Limb (tissue), 2 donors: ENCODE measurements around the gene MOCS2.
"Not testable (repeated sequence)": the region's sequence is repeated elsewhere in the genome, so short reads cannot be mapped to it uniquely, and the experiment has no call there.

Experiments used
- DNase-seq, 2 donors: peaks; one replicate each; pipeline ENCODE4 v3.0.0-alpha.2; 2016; ENCODE audit errors: extremely low spot score in 2 of 2

Gene MOCS2, protein sequence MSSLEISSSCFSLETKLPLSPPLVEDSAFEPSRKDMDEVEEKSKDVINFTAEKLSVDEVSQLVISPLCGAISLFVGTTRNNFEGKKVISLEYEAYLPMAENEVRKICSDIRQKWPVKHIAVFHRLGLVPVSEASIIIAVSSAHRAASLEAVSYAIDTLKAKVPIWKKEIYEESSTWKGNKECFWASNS

DNA sequence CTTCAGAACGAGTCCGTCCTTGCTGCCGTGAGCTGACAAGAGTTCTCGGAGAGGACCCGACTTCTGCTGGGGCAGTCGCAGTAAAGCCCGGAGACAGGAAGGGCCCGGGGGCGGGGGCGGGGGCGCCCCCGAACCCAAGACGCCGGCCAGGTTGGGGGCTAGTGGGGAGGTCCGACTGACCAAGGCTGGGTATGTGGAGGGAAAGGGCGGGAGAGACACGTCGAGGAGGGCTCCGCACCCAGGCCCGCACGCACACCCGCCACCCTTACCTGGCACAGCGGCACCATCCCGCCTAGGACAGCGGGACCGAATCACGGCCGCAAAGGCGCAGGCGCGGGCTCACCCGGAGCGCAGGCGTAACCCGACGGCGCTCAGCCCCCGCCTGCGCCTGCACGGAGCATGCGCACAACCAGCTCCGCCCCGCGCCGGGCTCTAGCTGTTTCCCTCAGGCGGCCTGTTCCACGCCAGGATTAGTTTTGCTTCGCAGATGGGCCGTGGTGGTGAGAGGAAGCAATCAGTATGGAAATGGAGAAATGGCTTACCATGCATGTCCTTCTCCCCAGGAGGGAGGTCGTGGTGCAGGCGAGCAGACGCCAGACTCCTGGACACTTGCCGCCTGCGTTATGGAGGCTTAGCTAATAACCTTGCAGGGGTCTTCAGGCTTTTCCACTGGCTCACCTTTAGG lies at the start of gene MOCS2:
Gene MOCS2, minus strand, starts transcription at position 315 of the 685 bp plus-strand sequence. CDS start 2,583 bp downstream, outside the sequence.
- DNase-seq = peak; percentile 93 to 95

DNA sequence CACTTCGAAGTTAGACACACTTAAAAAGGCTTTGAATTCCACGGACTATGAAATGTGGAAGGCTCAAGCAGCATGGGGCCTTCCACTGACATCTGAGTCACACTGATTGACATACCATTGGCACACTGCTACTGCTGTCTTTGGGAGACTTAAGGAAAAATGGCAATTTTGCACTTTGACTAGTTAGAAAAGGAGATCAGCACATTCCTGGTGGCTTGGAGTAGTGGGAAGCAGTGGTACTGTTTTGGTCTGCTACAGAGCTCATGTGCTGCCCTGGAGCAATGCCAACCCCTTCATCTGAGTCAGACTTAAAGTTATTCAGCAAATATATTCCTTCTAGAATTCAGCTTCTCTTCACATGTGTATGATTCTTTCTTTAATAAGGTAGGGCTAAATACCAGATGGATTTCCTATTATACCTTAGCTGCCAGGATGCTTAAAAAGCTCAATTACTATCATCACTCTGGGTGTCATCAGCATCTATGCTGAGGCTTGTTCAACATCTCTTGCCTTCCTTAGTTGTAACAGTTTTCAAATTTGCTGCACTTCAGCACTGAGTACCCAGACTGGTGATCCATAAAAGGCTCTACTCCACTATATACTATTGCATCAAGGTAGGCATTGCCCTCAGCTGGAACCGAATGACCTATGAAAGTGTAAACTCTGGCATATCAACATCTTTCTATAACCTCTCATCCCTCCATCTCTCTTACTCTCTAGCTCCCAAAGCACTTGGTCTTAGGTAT lies 42.3 kb upstream of the MOCS2 start:
- peak in 1 of 2 donors; percentile 45 for DNase-seq

DNA sequence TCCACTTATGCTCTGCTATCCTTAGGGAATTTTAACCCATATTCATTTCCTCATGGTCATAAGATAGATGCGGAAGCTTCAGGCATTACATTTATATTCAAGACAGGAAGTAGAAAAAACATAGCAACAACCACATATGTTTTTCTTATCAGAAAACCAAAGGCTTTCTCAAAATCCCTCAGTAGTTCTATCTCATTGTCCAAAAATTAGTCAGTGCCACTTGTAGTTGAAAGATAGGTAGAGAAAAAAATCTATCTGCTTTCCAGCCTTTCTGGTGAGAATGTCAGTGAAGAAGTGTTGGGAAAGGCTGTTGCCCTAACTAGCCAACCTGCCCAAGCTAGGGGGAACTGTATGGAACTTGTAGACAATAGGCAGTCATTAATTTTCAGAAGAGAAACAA lies 23.5 kb upstream of the MOCS2 start:
- no peak for DNase-seq

DNA sequence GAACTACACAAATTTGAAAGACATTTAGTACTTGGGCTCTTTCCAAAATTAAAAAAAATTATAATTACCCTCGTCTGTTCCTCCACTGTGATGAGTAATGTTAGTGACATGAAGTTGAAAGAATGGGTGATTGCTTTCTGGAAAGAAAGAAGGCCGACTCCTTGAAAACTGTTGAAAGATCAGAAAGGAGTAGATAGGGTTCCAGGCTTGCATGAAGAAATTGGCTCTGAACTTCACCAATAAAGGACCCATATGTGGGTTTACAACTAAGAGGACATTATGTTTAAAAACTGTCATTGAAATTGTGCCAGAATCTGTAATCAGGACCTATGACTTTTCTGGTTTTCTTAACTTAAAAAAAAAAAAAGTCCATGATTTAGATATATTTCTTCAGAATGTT lies 20.7 kb upstream of the MOCS2 start:
- DNase-seq = no peak

DNA sequence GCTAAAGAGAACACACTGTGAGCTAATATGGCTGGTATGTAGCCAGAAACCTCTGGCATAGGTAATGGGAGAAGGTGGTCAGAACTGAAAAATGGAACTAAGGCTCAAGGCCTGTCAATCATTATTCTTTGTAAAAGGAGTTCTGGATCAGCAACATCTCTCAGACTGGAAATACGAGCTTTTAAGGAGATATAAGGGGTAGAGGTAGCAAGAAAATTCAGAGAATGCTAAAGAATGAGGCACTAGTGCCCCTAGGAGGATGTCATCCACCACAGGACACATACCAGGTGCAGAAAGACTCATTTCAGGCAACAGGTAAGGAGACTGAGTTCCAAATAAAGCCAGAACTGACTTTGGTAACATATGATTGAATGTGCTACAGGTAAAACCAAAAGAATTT lies 18.9 kb upstream of the MOCS2 start:
- no peak for DNase-seq

DNA sequence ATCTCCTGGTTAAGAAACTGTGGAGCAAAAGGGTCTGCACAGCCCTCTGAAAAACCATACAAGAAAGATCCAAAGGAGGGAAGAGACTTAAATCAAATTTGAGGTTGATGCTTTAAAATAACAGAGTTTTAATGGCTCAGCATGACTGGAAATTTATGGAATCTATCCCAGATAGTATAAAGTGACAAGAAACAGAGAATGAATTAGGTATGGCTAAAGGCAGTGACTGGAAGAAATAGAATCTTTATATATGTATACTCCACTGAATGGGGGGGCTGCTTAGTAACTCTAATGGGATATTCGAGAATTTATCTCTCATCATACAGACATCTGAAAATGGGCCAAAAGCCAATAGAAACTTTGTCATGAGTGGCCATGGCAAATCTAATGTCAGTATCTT lies 17.6 kb upstream of the MOCS2 start:
- DNase-seq = no peak

DNA sequence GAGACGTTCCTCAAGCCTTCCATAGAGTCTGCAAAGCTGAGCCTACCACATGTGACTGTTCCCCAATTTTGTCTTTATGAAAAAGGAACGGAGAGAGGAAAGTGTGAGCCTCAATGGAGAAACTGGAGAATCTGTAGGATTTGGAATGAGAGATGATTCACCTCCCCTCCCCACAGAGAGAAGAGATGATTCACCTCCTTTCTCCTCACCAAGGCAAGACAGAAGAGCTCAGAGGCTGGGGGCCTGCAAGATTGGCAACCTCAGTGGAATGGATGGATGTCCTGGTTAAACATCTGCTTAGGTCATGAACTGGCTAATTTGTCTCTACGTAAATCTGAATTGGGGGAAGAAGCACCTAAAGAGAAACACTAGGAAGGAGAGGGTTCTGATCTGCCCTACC lies 17.0 kb upstream of the MOCS2 start:
- DNase-seq = no peak

DNA sequence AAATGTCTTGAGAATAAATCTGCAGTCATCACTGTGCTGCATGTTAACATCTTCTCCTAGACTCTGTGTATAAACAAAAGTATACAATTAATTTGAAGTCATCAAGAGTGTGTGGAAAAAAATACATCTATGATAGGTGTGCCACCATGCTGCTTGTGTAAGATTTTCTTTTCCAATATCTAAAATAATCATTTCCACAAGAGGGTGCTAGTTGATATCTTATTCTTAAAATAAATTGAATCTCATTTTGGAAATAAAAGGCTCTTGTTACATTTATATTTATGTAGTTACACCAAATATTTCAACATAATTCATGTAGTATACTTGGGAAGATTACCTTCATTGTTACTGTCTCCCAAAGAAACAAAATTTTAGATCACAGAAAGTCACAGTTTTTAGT lies 14.1 kb upstream of the MOCS2 start:
- DNase-seq = peak in 1 of 2 donors; percentile 23

DNA sequence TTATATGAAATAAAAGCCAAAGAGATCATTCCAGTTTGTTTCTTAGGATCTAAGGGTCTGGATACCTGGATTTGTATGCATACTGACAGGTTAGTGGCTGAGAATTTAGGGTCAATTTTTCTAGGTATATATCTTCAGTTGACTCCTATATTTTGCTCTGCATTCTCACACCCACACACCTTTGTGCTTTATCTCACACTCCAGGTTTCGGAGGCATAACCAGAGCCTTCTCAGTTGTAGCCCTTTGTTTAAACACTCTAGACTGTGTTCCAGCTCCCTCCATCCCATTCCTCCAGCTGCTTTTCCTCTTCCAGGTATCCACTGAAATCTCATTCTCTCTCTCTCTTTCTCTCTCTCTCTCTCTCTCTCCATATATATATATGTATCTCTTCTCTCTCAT lies 10.6 kb upstream of the MOCS2 start:
- no peak for DNase-seq

DNA sequence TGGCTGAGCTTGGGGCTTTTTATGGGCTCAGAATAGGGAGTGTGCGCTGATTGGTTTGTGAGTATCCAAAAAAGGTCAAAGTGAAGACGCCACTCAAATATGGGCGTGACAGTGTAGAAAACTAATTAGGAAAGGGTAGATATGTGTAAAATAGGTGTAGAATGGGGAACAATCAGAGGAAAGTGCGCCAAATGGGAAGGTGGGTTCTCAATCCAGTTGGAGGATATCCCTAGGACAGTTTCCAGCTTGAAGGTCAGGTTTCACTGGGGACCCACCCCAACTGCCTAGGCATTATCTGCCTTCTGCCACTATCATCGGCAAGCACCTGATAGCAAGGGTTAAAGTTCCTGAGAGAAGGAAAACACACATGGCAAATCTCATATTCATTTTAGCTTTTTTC lies 9.3 kb upstream of the MOCS2 start:
- DNase-seq = no peak

DNA sequence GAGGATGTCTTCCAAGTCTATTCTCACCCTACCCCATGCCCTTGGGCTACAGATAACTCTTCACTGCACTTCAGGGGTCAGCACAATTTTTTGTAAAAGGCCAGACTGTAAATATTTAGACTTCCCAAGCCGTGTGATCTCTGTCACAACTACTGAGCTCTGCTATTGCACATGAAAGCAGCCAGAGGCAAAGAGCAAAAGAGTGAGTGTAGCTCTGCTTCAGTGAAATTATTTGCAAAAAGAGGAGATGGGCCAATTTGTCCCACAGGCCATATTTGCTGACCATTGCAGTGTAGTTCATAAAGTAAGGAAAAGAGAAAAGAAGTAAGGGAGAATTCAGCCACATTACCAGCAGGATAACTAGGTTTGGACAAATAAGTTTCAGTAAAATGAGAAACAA lies 7.0 kb upstream of the MOCS2 start:
- no peak for DNase-seq

DNA sequence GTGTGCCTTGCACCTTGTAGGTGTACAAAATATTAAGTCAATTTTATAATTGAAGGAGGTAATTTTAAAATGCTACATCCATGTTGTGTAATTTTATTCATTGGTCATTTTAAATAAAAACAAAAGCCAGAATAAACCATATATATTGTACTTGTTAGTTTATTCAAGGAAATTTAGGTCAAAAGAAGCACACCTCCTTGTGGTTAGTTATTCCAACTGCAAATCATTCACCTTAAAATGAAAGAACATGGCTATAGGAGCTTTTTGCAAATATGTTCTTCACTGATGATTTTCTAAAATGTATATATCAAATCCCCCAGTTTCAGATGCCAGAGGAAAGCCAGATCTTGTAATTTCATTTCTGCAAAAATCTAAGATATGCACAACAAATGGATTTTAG lies 5.4 kb upstream of the MOCS2 start:
- no peak for DNase-seq

DNA sequence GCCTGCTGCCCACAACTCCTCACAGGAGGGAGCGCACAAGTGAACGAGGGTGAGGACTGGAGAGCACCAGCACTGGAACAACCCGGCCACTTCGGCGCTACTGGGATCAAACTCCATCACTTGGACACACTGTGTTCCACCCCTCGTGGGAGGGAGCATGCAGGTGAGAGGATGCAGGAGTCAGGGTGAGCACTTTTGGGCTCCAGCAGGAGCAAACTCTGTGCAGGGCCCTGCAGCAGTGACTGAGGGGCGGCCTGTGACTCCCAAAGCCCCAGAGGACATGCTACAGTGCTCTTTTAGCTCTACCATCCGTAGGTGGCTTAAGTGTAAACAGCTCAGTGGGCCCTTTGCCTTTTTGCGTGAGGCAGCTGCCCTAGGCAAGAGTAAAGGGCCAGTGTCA lies 4.4 kb upstream of the MOCS2 start:
- no peak for DNase-seq

DNA sequence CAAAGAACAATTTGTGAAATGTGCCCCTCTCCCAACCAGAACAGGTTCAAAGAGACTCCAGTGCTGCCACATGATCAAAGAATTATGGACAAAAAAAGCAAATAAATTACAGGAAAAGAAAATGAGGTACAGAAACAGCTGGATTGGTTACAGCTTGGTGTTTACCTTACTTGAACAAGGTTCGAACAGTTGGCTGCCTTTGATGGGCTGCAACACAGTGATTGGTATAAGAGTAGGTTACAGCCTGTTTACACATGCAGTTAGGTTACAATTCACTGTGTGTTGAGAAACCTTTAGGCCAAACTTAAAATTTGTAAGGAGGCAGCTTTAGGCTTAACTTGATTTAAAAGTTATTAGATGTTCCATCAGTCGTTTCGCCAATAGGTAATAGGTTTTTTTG lies 3.4 kb upstream of the MOCS2 start:
- no peak for DNase-seq

DNA sequence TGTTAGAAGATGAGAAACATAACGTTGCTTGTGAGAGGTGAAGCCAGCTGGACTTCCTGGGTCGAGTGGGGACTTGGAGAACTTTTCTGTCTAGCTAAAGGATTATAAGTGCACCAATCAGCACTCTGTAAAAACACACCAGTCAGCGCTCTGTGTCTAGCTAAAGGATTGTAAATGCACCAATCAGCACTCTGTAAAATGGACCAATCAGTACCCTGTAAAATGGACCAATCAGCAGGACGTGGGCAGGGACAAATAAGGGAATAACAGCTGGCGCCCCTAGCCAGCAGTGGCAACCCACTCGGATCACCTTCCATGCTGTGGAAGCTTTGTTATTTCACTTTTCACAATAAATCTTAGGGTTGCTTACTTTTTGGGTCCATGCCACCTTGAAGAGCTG lies 2.8 kb upstream of the MOCS2 start:
- not testable (repeated sequence) for DNase-seq

DNA sequence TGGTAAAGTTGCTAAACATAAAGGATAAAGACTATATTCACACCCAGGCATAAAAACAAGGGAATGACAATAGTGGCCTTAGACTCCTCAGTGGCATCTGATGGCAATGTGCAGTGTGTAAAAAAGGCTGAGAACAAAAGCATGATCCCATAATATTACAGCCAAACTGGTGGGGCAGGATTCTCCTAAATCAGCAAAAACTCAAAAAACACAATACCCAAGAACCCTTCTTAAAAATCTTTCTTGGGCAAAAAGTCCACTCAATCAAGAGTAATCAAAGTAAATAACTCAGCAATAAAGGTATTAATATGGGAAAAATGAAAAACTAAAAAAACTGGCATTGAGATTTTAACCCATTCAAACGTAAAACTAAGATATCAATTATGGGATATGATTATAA lies 1.6 kb upstream of the MOCS2 start:
- no peak for DNase-seq

DNA sequence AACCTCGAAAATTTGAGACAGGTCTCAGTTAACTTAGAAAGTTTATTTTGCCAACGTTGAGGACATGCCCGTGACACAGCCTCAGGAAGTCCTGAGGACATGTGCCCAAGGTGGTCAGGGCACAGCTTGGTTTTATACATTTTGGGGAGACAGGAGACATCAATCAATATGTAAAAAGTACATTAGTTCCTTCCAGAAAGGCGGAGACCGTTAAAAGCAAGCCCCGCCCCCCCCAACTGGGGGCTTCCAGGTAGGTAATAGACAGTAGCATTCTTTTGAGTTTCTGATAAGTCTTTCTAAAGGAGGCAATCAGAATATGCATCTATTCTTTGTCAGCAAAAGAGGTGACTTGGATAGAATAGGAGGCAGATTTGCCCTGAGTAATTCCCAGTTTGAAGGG lies 599 bp upstream of the MOCS2 start:
- no peak for DNase-seq

DNA sequence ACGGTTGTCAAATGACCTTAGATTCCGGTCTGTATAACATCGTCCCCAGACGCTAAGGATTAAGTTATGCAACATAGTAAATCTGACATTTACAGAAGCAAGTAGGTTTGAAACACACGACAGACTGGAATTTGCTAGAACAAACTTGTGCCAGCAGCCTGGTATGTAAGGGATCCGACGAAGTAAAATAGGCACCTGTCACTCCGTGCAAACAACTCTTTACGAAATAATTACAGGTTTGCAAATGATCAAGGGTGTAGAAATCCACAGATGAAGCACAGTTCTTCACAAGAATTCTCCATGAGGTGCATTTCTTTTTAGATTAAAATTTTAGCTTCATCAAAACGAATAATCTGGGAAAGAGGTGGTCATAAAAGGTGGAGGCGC lies 508 bp downstream of the MOCS2 start:
- peak in 1 of 2 donors; percentile 13 for DNase-seq

DNA sequence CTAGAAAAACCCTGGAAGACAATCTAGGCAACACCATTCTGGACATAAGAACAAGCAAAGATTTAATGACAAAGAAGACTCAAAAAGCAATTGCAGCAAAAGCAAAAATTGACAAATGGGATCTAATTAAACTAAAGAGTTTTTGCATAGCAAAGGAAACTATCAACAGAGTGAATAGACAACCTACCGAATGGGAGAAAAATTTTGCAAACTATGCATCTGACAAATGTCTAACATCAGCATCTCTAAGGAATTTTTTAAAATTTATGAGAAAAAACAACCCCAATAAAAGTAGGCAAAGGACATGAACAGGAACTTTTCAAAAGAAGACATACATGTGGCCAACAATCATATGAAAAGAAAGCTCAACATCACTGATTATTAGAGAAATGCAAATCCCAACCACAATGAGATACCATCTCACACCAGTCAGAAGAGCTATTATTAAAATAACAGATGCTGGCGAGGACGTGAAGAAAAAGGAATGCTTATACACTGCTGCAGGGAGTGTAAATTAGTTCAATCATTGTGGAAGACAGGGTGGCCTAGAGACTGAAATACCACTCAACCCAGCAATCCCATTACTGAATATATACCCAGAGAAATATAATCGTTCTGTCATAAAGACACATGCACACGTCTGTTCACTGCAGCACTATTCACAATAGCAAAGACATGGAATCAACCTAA lies 3.8 kb downstream of the MOCS2 start:
- DNase-seq = no peak

DNA sequence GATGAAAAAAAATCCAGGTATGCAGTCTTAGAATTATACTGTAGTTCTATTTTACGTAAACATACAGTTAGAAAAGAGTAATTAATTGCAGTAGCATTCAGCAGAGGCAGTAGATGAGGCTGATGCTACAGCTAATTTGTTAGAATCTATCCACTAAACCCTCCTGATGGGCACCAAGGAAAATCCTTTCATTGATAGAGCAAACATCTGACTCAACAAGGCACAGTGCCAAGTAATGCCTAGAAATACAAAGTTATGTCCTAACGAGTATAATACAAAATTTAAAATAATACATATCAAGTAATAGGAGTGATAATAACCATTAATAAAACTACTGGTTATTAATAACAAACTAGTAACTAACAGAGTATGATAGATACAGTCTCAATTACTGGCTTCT lies 9.0 kb downstream of the MOCS2 start:
- no peak for DNase-seq

DNA sequence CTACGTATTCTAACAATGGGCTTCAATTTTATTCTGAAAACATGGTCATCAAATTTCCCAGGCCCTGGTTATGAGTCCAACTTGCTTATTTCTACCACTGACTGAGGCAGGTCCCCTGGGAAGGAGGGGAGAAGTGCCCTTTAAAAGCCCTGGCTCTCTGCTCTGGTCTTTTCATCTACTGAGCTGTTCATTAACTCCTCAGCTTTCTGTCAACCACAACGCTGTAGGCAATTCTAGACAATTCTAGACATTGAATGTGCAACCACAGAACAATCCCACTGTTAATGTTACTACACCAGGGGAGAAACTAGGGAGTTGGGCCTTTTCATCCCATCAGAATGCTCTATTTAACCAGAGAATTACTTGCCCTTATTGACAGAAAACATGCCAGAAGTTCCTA lies 10.0 kb downstream of the MOCS2 start:
- DNase-seq = no peak

DNA sequence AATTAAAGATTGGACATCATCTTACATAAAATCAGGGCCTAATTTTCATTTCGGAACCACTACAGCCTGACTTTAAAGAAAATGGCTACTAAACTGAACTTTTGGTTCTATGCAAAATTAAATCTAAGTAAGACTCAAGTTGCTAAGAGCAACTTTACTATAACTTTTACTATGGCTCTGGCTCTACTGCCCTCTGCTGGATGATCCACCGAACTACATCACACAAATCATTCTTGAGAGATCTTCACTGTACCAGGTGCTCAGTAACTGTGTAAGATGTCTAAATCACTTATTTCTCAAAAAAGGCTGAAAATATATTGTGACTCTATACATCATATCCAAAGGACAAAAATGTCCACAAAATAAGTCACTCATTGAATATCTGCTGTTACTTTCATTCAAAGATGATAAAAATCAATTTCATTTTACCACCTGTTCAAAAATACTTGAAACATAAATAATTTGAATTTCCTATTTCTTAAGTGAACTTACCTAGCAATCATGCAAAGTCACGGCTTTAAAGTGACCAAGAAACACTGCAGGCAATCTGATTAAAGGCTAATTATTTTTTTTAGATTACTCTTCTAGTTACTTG lies 13.5 kb downstream of the MOCS2 start:
- peak; percentile 56 to 74 for DNase-seq
